Endothelial cell of umbilical vein (primary cell): ENCODE measurements around the gene RRM1.

Experiments used
- CTCF ChIP-seq, 2 donors: IDR thresholded peaks; 1 replicate in 1 of 2; 2 replicates in 1 of 2; pipeline ENCODE4 v1.5.1; 2011; ENCODE audit warnings: low read length in 2 of 2, mild to moderate bottlenecking in 2 of 2, moderate library complexity in 2 of 2, control low read depth in 1 of 2, inconsistent platforms in 1 of 2, low read depth in 1 of 2; ENCODE audit not compliant: insufficient read depth in 1 of 2; ENCODE audit errors: extremely low read depth in 1 of 2
- EZH2 ChIP-seq: IDR thresholded peaks from 2 replicates; pipeline ENCODE4 v1.6.1; 2012; ENCODE audit warnings: borderline replicate concordance, low read depth, mild to moderate bottlenecking, moderate library complexity, low read length, inconsistent platforms; ENCODE audit not compliant: severe bottlenecking
- GATA2 ChIP-seq: IDR thresholded peaks from 2 replicates; pipeline ENCODE4 v1.7.0; 2011; ENCODE audit warnings: low read depth, mild to moderate bottlenecking, moderate library complexity, mixed read lengths, low read length; ENCODE audit not compliant: insufficient read length, insufficient read depth
- JUN ChIP-seq: IDR thresholded peaks from 2 replicates; pipeline ENCODE4 v1.6.1; 2011; ENCODE audit warnings: borderline replicate concordance, low read depth; ENCODE audit not compliant: insufficient read length, insufficient read depth
- MYC ChIP-seq: IDR thresholded peaks from one replicate; pipeline ENCODE4 v1.6.1; 2011; ENCODE audit warnings: mild to moderate bottlenecking, low read depth, low read length
- POLR2A ChIP-seq: IDR thresholded peaks from 2 replicates; pipeline ENCODE4 v1.6.1; 2012; ENCODE audit warnings: low read depth, mild to moderate bottlenecking, control low read depth, low read length
- POLR2AphosphoS5 ChIP-seq: IDR thresholded peaks from 2 replicates; pipeline ENCODE4 v1.6.1; 2012; ENCODE audit warnings: low read depth, mild to moderate bottlenecking, control low read depth, low read length, moderate library complexity; ENCODE audit not compliant: insufficient read depth

- TF ChIP-seq CTCF (IDR thresholded peaks at IDR 0.05; ENCODE audit: extremely low read depth in 1 of 2, insufficient read depth in 1 of 2, low read depth in 1 of 2, low read length in 2 of 2) (no peak), POLR2AphosphoS5 (no peak), EZH2 (no peak), MYC (no peak), GATA2 (no peak), POLR2A (no peak), JUN (no peak)
Measured at GRCh38 chr11:4059424-4059823, 35.2 kb upstream of the RRM1 start.
